HK-2 (cell line): ENCODE measurements around the gene NAT14.
A peak's percentile ranks its signal among the peaks of the same experiment; 100 is the strongest.
"Not testable (repeated sequence)": the region's sequence is repeated elsewhere in the genome, so short reads cannot be mapped to it uniquely, and the experiment has no call there.

Experiments used
- DNase-seq: peaks from one replicate; pipeline ENCODE4 v3.0.0-alpha.2; 2018; ENCODE audit not compliant: unreplicated experiment

NAT14 gene

GRCh38 chr19:55486971-55487923, 2.3 kb downstream of the NAT14 start:
- DNase-seq: peak; percentile 91

GRCh38 chr19:55487924-55488687, 3.1 kb downstream of the NAT14 start, which contains the start of gene SSC5D:
SSC5D (plus strand) TSS chr19:55488436; CDS start chr19:55488590, 154 bp downstream.
- peak; percentile 70 for DNase-seq

GRCh38 chr19:55488986-55489710, 4.2 kb downstream of the NAT14 start:
- no peak for DNase-seq

- DNase-seq: no peak
Observed at GRCh38 chr19:55489711-55490477, 4.9 kb downstream of the NAT14 start.

GRCh38 chr19:55490478-55491432, 5.8 kb downstream of the NAT14 start:
- DNase-seq: no peak

- DNase-seq: no peak
Observed at GRCh38 chr19:55491546-55492360, 6.8 kb downstream of the NAT14 start.

- no peak for DNase-seq
Observed at GRCh38 chr19:55492362-55492944, 7.5 kb downstream of the NAT14 start.

GRCh38 chr19:55493052-55493644, 8.2 kb downstream of the NAT14 start:
- no peak for DNase-seq

- DNase-seq: no peak
Observed at GRCh38 chr19:55493645-55494171, 8.7 kb downstream of the NAT14 start.

GRCh38 chr19:55494172-55494761, 9.3 kb downstream of the NAT14 start:
- DNase-seq: no peak

- no peak for DNase-seq
Observed at GRCh38 chr19:55495646-55496349, 10.8 kb downstream of the NAT14 start.

GRCh38 chr19:55496820-55497219, 11.8 kb downstream of the NAT14 start:
- not testable (repeated sequence) for DNase-seq

- DNase-seq: no peak
Observed at GRCh38 chr19:55497763-55498162, 12.8 kb downstream of the NAT14 start.

- DNase-seq: no peak
Observed at GRCh38 chr19:55498246-55498840, 13.4 kb downstream of the NAT14 start.

- DNase-seq: no peak
Observed at GRCh38 chr19:55500368-55500952, 15.5 kb downstream of the NAT14 start.
